Measurements from ENCODE around the gene MRI1.
"Not testable (repeated sequence)": the region's sequence is repeated elsewhere in the genome, so short reads cannot be mapped to it uniquely, and the experiment has no call there.

The MRI1 gene

GRCh38 chr19:13761423-13761822, 2.9 kb upstream of the MRI1 start:
- DNase-seq = no peak

GRCh38 chr19:13762635-13763235, 1.6 kb upstream of the MRI1 start:
- no peak for DNase-seq

GRCh38 chr19:13763265-13763664, 1.1 kb upstream of the MRI1 start:
- no peak for DNase-seq

DNA sequence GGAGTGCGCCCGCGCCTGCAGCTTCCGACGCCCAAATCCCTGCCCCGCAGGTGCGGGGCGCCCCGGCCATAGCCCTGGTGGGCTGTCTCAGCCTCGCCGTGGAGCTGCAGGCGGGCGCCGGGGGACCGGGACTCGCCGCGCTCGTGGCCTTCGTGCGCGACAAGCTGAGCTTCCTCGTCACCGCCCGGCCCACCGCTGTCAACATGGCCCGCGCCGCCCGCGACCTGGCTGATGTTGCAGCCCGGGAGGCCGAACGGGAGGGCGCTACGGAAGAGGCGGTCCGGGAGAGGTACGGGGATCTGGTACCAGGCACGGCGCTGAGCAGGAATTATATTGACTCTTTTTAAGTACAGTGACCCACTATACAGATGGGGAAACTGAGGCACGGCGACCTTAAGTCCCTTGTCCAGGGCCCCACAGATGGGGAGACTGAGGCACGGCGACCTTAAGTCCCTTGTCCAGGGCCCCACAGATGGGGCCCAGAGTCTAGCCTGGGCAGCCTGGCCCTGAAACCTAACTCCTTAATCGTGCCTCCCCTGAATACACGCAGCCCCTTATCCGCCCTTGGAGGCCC, 586 bp downstream of the MRI1 start:
- DNase-seq = no peak

- DNase-seq = no peak
These were observed 1.2 kb downstream of the MRI1 start for GRCh38 chr19:13765395-13766094.

- no peak for DNase-seq
These were observed 1.8 kb downstream of the MRI1 start for GRCh38 chr19:13766095-13766481.

DNA sequence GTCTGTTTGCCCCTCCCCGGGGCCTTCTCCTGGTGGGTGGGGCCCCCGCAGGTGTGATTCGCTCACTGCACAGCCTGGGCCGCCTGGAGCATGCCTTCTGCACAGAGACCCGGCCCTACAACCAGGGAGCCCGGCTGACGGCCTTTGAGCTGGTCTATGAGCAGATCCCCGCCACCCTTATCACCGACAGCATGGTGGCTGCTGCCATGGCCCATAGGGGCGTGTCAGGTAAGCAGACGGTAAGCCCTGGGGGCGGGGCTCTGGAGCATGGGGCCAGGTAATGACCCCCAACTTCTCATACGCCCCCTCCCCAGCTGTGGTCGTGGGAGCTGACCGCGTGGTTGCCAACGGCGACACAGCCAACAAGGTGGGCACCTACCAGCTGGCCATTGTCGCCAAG, 4.2 kb downstream of the MRI1 start:
- DNase-seq = no peak

DNA sequence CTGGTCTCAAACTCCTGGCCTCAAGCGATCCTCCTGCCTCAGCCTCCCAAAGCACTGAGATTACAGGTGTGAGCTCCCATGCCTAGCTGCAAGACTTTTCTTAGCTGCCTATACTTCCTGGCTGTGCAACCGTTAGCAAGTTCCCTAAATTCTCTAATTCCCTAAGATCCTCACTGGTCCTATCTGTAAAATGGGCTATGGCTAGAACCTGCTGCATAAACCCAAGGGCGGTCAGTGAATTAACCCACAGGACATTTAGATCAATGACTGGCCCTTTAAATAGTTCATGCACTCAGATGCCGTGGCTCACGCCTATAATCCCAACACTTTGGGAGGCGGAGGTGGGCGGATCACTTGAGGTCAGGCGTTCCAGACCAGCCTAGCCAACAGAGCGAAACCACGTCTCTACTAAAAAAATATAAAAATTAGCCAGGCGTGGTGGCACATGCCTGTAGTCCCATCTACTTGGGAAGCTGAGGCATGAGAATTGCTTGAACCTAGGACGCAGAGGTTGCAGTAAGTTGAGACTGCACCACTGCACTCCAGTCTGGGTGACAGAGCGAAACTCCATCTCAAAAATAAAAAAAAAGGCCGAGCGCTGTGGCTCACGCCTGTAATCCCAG, 5.8 kb downstream of the MRI1 start:
- no peak for DNase-seq

DNA sequence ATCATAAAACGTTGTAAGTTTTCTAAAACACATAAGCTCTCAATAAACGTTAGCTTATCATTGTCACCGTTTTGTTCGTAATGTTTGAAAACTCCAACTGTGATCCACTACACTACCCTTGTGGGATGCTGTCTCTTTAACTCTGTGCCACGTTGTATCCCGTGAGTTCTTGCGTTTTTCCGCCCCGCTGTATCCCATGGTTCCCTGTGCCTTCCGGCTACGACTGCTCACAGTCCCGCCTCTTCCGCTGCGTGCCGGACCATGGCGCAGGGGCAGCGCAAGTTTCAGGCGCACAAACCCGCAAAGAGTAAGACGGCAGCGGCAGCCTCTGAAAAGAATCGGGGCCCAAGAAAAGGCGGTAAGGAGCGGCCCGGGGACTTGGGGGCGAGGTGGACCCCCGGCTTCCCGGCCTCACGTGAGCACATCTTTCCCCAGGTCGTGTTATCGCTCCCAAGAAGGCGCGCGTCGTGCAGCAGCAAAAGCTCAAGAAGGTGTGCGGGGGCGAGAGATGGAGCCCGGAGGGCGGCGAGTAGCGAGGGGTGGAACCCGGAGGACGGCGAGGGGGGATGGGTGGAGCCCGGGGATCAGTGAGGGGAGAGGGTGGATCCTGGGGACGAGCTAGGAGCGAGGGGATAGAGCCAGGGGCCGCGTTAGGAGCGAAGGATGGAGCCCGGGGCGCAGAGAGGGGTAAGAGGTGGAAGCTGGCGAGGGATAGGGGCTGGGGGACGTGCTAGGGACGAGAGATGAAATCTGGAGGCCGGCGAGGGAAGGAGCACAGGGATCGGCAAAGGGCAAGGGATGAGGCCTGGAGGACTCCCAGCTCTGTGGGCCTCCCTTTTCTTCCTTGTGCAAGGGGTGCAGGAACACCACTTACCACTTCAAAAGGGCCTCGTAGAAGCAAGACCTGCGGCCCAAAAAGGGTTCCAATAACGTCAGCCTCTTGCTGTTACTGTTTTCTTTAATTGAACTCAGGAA, 10.2 kb downstream of the MRI1 start, which contains the start of gene C19orf53:
C19orf53 (plus strand) TSS at position 240 of the 975 bp plus-strand sequence; CDS start at position 262, 22 bp downstream.
- DNase-seq = peak; percentile 68 to 80

- no peak for DNase-seq
These were observed 14.1 kb downstream of the MRI1 start for GRCh38 chr19:13778398-13778797.

GRCh38 chr19:13778847-13779246, 14.5 kb downstream of the MRI1 start:
- no peak for DNase-seq

GRCh38 chr19:13779794-13780193, 15.5 kb downstream of the MRI1 start:
- DNase-seq = not testable (repeated sequence)

DNA sequence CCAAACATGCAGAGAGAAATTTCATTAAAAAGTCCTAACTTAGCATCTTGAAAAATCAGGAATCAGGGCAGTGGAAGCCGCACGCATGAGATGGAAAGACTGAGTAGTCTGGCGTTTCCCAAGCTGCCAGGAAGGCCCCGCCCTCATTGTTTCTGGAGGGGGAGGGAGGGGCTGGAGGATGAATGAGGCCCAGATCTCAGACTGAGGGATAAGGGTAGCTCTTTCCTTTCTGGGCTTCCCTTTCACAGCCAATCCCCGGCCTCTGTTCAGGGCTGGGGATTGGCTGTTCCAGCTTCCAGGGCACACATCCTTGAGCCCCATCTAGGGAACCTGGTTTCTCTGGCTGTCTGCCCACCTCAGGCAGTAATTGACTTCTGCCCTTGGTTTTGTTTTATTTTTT, 17.2 kb downstream of the MRI1 start:
- no peak for DNase-seq

DNA sequence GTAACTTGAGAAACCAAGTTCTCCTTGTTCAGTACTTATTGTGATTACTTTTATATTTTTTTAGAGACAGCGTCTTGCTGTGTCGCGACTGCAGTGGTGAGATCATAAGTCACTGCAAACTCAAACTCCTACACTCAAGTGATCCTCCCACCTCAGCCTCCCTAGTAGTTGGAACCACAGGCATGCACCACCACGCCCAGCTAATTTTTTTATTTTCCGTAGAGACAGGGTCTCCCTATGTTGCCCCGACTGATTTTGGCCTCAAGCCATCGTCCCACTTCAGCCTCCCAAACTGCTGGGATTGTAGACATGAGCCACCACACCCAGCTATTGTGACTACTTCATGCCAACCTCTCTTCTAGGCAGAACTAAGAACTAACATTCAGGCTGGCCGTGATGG, 18.2 kb downstream of the MRI1 start:
- DNase-seq = no peak

GRCh38 chr19:13783565-13784500, 19.5 kb downstream of the MRI1 start:
- DNase-seq = no peak

GRCh38 chr19:13784731-13785452, 20.6 kb downstream of the MRI1 start:
- DNase-seq = peak in 1 of 2 experiments; percentile 13

DNA sequence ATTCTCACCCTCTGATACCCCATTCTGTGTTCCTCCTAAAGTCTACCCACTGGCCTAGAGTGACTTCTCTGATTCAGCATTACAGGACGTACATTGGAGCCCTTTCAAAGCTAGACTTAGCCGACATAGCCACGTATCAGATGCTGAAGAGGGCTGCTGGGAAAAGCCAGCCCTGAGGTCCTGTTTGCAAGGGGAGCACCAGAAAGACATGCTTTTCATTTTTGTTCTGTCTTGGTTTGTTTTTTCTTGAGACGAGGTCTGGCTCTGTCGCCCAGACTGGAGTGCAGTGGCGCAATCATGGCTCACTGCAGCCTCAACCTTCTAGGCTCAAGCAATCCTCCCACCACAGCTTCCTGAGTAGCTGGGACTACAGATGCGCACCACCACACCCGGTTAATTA, 24.7 kb downstream of the MRI1 start:
- DNase-seq = no peak

DNA sequence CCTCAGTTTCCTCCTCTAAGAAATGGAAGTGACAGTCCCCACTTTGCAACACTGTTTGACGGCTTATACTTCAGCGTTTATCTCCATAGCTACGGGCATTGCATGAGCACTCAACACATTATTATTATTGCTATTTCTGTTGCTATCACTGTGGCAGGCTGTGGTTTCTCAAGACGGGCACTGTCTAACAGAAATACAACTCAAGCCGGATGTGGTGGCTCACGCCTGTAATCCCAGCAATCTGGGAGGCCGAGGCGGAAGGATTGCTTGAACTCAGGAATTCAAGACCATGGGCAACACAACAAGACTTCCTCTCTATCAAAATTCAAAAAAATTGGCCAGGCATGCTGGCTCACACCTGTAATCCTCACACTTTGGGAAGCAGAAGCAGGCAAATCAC, 26.0 kb downstream of the MRI1 start:
- no peak for DNase-seq

DNA sequence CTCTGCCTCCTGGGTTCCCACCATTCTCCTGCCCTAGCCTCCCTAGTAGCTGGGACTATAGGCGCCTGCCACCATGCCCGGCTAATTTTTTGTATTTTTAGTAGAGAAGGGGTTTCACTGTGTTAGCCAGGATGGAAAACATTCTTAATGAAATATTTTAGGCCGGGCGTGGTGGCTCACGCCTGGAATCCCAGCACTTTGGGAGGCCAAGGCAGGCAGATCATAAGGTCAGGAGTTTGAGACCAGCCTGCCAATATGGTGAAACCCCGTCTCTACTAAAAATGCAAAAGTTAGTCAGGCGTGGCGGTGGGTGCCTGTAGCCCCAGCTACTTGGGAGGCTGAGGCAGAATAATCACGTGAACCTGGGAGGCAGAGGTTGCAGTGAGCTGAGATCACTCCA, 29.0 kb downstream of the MRI1 start:
- not testable (repeated sequence) for DNase-seq

DNA sequence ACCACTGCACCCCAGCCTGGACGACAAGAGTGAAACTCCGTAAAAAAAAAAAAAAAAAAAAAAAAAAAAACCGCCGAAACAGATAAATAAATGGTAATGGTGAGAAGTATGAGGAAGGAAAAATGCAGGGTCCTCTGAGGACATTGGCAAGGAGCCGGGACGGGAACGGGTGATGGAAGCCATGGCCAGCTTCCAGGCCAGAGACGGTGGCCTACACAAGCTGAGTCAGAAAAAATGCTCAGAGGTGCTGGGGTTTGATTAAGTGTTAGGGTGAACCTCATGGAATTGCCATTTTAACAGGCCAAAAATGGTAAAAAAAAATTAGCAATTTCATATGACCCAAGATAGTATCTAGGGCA, 30.1 kb downstream of the MRI1 start:
- no peak for DNase-seq

Data from NCI-H1930 (cell line).